Brain microvascular endothelial cell (primary cell): ENCODE measurements around the gene PPIL1.

Source experiments
- DNase-seq: peaks from one replicate; pipeline ENCODE4 v3.0.0-alpha.2; 2020
- H3K27ac ChIP-seq: fragments of 250-450 bp; sonication (Bioruptor Pico); 2 replicates; pipeline ENCODE4 v1.5.1; 2020; ENCODE audit warnings: mild to moderate bottlenecking, moderate library complexity
- H3K27me3 ChIP-seq: fragments of 250-450 bp; sonication (Bioruptor Pico); replicated peaks from 2 replicates; pipeline ENCODE4 v1.5.1; 2020; ENCODE audit warnings: mild to moderate bottlenecking
- H3K36me3 ChIP-seq: fragments of 250-450 bp; sonication (Bioruptor Pico); replicated peaks from 2 replicates; pipeline ENCODE4 v1.5.1; 2020; ENCODE audit warnings: mild to moderate bottlenecking
- H3K4me3 ChIP-seq: 2 replicates; pipeline ENCODE4 v1.5.1; 2011; ENCODE audit warnings: low read depth, mild to moderate bottlenecking, control low read depth, low read length, moderate library complexity
- CTCF ChIP-seq: IDR thresholded peaks from 2 replicates; pipeline ENCODE4 v1.5.1; 2011; ENCODE audit warnings: low read depth, mild to moderate bottlenecking, moderate library complexity, low read length, control low read depth, inconsistent platforms; ENCODE audit errors: missing control alignments
- in situ Hi-C: cut with HindIII; loops from 2 replicates; pipeline ENCODE4 v1.10.0; 2017; ENCODE audit warnings: low sequenced_read_pairs, low pct_ligation_motif_present

PPIL1 gene

GRCh38 chr6:36874443-36875249, at the start of gene PPIL1:
Gene PPIL1, minus strand, starts transcription at chr6:36874803. Its CDS starts 31 bp downstream, at chr6:36874772.
- in situ Hi-C loops, result no loop called here
- peak within 1 kb of the TSS; percentile 96 for H3K4me3 ChIP-seq
- H3K27ac ChIP-seq, result peak within 1 kb of the TSS; percentile 99
- H3K27me3 ChIP-seq, result no peaks in the 10 kb centered on the region
- peak; percentile 6 for TF ChIP-seq CTCF
- H3K36me3 ChIP-seq, result peaks cover 3% of the 10 kb centered on the region
- peak; percentile 85 for DNase-seq

- Histone ChIP-seq H3K4me3 (no peak overlapping the region), H3K27me3 (no peaks in the 10 kb centered on the region), H3K36me3 (peaks cover 11% of the 10 kb centered on the region), H3K27ac (no peak overlapping the region)
- no peak for TF ChIP-seq CTCF
- DNase-seq, result no peak
- in situ Hi-C loops, result no loop called here
Measured at GRCh38 chr6:36924131-36924530, 49.5 kb upstream of the PPIL1 start.

- Histone ChIP-seq H3K36me3 (peaks cover 23% of the 10 kb centered on the region), H3K27me3 (no peaks in the 10 kb centered on the region), H3K27ac (no peak overlapping the region), H3K4me3 (no peak overlapping the region)
- in situ Hi-C loops, result no loop called here
- DNase-seq, result no peak
- TF ChIP-seq CTCF, result no peak
Measured at GRCh38 chr6:36920546-36920945, 45.9 kb upstream of the PPIL1 start.

- in situ Hi-C loops, result no loop called here
- no peak overlapping the region for H3K27ac ChIP-seq
- H3K27me3 ChIP-seq, result no peaks in the 10 kb centered on the region
- no peak overlapping the region for H3K4me3 ChIP-seq
- DNase-seq, result no peak
- TF ChIP-seq CTCF, result no peak
- H3K36me3 ChIP-seq, result peaks cover 23% of the 10 kb centered on the region
Measured at GRCh38 chr6:36920049-36920448, 45.4 kb upstream of the PPIL1 start.

- peaks cover 32% of the 10 kb centered on the region for H3K36me3 ChIP-seq
- H3K27ac ChIP-seq, result no peak overlapping the region
- in situ Hi-C loops, result no loop called here
- no peak for DNase-seq
- H3K4me3 ChIP-seq, result no peak overlapping the region
- H3K27me3 ChIP-seq, result no peaks in the 10 kb centered on the region
- TF ChIP-seq CTCF, result no peak
Measured at GRCh38 chr6:36917541-36918193, 43.1 kb upstream of the PPIL1 start.
